ENCODE measurements around the gene POLH.
A peak's percentile ranks its signal among the peaks of the same experiment; 100 is the strongest.

Gene POLH

DNA sequence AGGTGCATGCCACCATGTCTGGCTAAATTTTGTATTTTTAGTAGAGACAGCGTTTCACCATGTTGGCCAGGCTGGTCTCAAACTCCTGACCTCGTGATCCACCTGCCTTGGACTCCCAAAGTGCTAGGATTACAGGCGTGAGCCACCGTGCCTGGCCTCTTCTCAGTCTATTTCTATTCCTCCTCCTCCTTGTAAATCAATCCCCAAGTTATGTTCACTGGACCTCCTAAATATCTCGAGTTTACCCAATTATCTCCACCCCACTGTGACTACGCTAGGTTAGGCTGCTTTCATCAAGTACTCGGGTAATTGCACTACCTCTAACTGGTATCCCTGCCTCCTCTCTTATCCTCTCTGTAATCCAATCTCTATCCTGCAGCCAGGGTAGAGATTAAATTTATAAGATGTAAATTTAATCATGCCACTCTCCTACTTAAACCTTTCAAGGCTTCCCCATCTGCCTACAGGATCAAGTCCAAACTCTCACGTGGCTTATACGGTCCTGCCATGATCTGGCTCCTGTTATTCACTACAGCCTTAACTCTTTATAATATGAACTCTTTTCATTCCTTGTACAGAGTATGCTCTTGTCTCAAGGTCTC is 58.8 kb downstream of the POLH start:
- TF ChIP-seq, protein P1, sequence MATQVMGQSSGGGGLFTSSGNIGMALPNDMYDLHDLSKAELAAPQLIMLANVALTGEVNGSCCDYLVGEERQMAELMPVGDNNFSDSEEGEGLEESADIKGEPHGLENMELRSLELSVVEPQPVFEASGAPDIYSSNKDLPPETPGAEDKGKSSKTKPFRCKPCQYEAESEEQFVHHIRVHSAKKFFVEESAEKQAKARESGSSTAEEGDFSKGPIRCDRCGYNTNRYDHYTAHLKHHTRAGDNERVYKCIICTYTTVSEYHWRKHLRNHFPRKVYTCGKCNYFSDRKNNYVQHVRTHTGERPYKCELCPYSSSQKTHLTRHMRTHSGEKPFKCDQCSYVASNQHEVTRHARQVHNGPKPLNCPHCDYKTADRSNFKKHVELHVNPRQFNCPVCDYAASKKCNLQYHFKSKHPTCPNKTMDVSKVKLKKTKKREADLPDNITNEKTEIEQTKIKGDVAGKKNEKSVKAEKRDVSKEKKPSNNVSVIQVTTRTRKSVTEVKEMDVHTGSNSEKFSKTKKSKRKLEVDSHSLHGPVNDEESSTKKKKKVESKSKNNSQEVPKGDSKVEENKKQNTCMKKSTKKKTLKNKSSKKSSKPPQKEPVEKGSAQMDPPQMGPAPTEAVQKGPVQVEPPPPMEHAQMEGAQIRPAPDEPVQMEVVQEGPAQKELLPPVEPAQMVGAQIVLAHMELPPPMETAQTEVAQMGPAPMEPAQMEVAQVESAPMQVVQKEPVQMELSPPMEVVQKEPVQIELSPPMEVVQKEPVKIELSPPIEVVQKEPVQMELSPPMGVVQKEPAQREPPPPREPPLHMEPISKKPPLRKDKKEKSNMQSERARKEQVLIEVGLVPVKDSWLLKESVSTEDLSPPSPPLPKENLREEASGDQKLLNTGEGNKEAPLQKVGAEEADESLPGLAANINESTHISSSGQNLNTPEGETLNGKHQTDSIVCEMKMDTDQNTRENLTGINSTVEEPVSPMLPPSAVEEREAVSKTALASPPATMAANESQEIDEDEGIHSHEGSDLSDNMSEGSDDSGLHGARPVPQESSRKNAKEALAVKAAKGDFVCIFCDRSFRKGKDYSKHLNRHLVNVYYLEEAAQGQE (IDR thresholded peaks at IDR 0.05; ENCODE audit: insufficient read depth in 1 of 2, low read depth in 2 of 2, low read length in 2 of 2): no peak
- TF ChIP-seq SIN3A (IDR thresholded peaks at IDR 0.05; ENCODE audit: borderline replicate concordance, insufficient read depth, low read length) (no peak), POLR2AphosphoS5 (IDR thresholded peaks at IDR 0.05; ENCODE audit: low read depth, low read length) (no peak), FOXP2 (optimal IDR thresholded peaks at IDR 0.05; ENCODE audit: borderline replicate concordance, extremely low read depth, extremely low read length, insufficient read depth) (no peak), TAF1 (IDR thresholded peaks at IDR 0.05; ENCODE audit: borderline replicate concordance, insufficient read depth, low read length) (no peak)

DNA sequence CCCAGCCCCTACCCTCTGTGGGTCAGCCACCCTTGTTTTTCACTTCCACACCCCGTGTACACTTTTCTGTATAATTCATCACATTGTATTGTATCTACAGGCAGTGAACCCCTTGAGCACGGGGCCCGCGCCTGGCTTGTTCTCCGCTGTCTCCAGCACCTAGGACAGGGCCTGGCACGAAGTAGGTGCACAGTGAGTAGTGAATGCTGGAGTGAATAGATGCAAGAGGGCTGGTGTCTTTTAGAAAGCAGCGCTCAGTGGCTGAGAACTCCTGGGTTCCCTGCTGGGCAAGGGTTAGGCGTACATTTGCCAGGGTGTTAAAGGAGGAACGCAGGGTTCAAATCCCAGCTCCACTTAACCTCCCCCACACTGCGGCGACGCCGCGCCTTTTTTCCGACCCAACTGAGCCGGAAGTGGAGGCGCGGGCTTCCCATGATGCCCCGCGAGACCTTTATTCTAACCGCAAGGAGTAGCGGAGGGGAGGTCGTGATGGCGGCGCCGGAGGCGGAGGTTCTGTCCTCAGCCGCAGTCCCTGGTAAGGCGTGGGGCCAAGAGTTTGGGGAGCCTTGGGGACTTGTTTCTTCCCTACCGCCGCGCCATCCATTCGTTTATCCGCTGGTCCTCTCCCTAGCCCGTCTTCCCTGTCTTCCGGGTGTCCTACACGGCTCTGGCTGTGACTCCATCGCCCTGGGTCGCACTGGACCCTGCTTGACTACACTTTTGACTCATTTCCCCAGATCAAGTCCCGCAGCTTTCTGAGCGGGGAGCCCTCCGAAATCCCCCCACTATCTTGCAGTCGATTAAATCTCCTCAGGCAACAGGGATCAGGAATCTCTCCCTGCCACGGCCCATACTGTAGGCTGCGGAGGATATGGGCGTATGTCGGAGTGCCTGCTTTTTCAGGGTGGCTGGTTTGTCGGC is 59.7 kb downstream of the POLH start, which contains the start of gene MAD2L1BP:
Gene MAD2L1BP, plus strand, starts transcription at position 454 of the 921 bp plus-strand sequence. Its CDS starts 36 bp downstream, at position 490.
- TF ChIP-seq POLR2AphosphoS5 (IDR thresholded peaks at IDR 0.05; ENCODE audit: low read depth, low read length) (peak; percentile 99), FOXP2 (optimal IDR thresholded peaks at IDR 0.05; ENCODE audit: borderline replicate concordance, extremely low read depth, extremely low read length, insufficient read depth) (peak; percentile 69), SIN3A (IDR thresholded peaks at IDR 0.05; ENCODE audit: borderline replicate concordance, insufficient read depth, low read length) (peak; percentile 87; the same call in 1 of the 2 replicates), TAF1 (IDR thresholded peaks at IDR 0.05; ENCODE audit: borderline replicate concordance, insufficient read depth, low read length) (peak; percentile 89; the same call in 1 of the 2 replicates)
- TF ChIP-seq, protein P1 (IDR thresholded peaks at IDR 0.05; ENCODE audit: insufficient read depth in 1 of 2, low read depth in 2 of 2, low read length in 2 of 2): peak; percentile 86 to 94

DNA sequence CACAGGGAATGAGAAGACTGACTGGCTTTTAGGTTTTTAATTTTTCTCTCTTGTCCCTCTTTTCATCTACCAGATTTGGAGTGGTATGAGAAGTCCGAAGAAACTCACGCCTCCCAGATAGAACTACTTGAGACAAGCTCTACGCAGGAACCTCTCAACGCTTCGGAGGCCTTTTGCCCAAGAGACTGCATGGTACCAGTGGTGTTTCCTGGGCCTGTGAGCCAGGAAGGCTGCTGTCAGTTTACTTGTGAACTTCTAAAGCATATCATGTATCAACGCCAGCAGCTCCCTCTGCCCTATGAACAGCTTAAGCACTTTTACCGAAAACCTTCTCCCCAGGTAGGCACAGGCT is 60.3 kb downstream of the POLH start:
- TF ChIP-seq POLR2AphosphoS5 (IDR thresholded peaks at IDR 0.05; ENCODE audit: low read depth, low read length) (no peak), FOXP2 (optimal IDR thresholded peaks at IDR 0.05; ENCODE audit: borderline replicate concordance, extremely low read depth, extremely low read length, insufficient read depth) (no peak), TAF1 (IDR thresholded peaks at IDR 0.05; ENCODE audit: borderline replicate concordance, insufficient read depth, low read length) (no peak), SIN3A (IDR thresholded peaks at IDR 0.05; ENCODE audit: borderline replicate concordance, insufficient read depth, low read length) (no peak)
- TF ChIP-seq, protein P1 (IDR thresholded peaks at IDR 0.05; ENCODE audit: insufficient read depth in 1 of 2, low read depth in 2 of 2, low read length in 2 of 2): no peak

DNA sequence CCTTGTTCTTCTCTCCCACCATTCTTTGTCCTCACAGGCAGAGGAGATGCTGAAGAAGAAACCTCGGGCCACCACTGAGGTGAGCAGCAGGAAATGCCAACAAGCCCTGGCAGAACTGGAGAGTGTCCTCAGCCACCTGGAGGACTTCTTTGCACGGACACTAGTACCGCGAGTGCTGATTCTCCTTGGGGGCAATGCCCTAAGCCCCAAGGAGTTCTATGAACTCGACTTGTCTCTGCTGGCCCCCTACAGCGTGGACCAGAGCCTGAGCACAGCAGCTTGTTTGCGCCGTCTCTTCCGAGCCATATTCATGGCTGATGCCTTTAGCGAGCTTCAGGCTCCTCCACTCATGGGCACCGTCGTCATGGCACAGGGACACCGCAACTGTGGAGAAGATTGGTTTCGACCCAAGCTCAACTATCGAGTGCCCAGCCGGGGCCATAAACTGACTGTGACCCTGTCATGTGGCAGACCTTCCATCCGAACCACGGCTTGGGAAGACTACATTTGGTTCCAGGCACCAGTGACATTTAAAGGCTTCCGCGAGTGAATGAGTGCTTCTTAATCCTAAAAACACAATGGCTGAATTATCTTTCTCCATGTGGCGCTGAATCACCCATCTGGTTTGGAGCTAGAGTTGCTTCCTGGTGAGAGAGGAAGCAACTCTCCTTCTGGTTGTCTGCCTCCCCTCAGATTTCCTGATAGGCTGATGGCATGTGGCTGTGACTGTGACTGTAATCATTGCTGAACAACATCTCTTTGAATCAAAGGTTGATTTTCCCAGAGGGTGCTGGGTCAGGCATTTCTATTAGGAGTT is 64.2 kb downstream of the POLH start:
- TF ChIP-seq SIN3A (IDR thresholded peaks at IDR 0.05; ENCODE audit: borderline replicate concordance, insufficient read depth, low read length) (no peak), TAF1 (IDR thresholded peaks at IDR 0.05; ENCODE audit: borderline replicate concordance, insufficient read depth, low read length) (no peak), POLR2AphosphoS5 (IDR thresholded peaks at IDR 0.05; ENCODE audit: low read depth, low read length) (no peak), FOXP2 (optimal IDR thresholded peaks at IDR 0.05; ENCODE audit: borderline replicate concordance, extremely low read depth, extremely low read length, insufficient read depth) (no peak)
- TF ChIP-seq, protein P1 (IDR thresholded peaks at IDR 0.05; ENCODE audit: insufficient read depth in 1 of 2, low read depth in 2 of 2, low read length in 2 of 2): no peak

All from PFSK-1 (cell line).